Stimulated activated CD8-positive, alpha-beta memory T cell treated with anti-CD3 and anti-CD28 coated beads, Interleukin-12 subunit alpha, Interleukin-12 subunit beta, amount 100 ng/mL, for 1 hour (primary cell): ENCODE measurements around the gene HRK.
"Not testable (repeated sequence)": the region's sequence is repeated elsewhere in the genome, so short reads cannot be mapped to it uniquely, and the experiment has no call there.

Source experiments
- DNase-seq: peaks from one replicate; pipeline ENCODE4 v3.0.0-alpha.2; 2020; ENCODE audit warnings: low read depth

The HRK gene

DNA sequence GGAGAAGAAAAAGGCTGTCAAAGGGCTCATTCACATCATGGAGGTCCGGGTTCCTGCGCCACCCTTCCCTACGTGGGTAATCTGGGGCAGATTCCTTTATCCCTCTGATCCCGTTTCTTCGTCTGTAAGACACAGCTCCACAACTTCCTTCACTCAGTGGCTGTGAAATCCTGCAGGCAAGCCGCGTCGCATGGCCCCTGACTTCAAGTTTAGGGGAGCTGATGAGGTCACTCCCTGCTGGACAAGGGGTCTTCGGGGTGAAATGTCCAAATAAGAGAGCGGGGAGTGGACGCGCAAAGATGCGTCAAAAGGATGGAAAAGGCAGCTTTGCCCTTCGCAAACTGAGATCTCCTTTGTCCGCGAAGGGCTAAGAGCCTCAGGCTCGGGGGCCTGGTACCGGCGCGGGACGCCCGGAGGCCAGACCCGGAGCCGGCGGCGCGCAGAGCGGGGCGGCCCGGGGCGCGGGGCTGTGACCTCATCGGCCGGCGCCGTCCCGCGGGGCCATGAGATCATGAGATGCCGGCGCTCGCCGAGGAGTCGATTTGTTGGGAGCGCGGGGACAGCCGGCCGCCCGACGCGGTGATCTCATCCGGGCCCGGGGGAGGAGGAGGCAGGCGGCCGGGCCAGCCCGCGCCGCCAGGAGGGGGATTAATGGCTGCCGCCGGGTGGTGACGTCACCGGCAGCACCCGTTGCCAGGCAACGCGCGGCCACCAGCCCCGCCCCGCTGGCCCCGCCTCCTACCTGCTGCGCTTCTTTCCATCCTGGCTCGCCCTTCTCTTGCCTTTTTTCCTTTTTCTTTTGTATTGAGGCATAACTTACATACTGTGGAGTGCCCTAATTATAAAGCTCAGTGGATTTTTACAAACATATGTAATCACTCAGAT is 62.1 kb downstream of the HRK start:
- DNase-seq = peak; percentile 81

- peak; percentile 1 for DNase-seq
Observed at GRCh38 chr12:116818341-116818856, 62.8 kb downstream of the HRK start.

GRCh38 chr12:116814766-116815165 is 66.5 kb downstream of the HRK start:
- DNase-seq = not testable (repeated sequence)

- no peak for DNase-seq
Observed at GRCh38 chr12:116813271-116814041, 67.8 kb downstream of the HRK start.

GRCh38 chr12:116812238-116812637 is 69.0 kb downstream of the HRK start:
- DNase-seq = no peak

- DNase-seq = no peak
Observed at GRCh38 chr12:116808113-116809105, 72.8 kb downstream of the HRK start.

- no peak for DNase-seq
Observed at GRCh38 chr12:116807546-116807945, 73.7 kb downstream of the HRK start.

GRCh38 chr12:116806845-116807440 is 74.3 kb downstream of the HRK start:
- no peak for DNase-seq
